HepG2 (cell line): ENCODE results near the gene CAPN15. TPM values are rescaled to one million over a fixed set of nuclear protein-coding genes. Genes with fewer than 3 reads are reported as not detected.

Experiments used
- CHD2 ChIP-seq: IDR thresholded peaks from 2 replicates; pipeline ENCODE4 v1.6.1; 2011; ENCODE audit warnings: low read depth, low read length, improper control_type of control experiment
- ETV6 ChIP-seq: sonication (generic); formaldehyde crosslinking; conservative IDR thresholded peaks from 2 replicates; pipeline ENCODE4 v1.4.0; 2020; ENCODE audit warnings: missing genetic modification reagents
- FOXA3 ChIP-seq: IDR thresholded peaks from 2 replicates; pipeline ENCODE4 v1.6.1; 2016; ENCODE audit warnings: missing genetic modification reagents, missing compliant biosample characterization
- FOXJ3 ChIP-seq: sonication (generic); formaldehyde crosslinking; IDR thresholded peaks from 2 replicates; pipeline ENCODE4 v1.4.0; 2020; ENCODE audit warnings: missing genetic modification reagents, mild to moderate bottlenecking, borderline replicate concordance
- GFI1 ChIP-seq: sonication (generic); formaldehyde crosslinking; IDR thresholded peaks from 2 replicates; pipeline ENCODE4 v1.5.0; 2020; ENCODE audit warnings: missing genetic modification reagents, mild to moderate bottlenecking, borderline replicate concordance
- KDM6A ChIP-seq: IDR thresholded peaks from 2 replicates; pipeline ENCODE4 v1.6.1; 2016; ENCODE audit warnings: low read depth
- NR2C2 ChIP-seq: sonication (generic); formaldehyde crosslinking; IDR thresholded peaks from 2 replicates; pipeline ENCODE4 v1.4.0; 2020; ENCODE audit warnings: missing genetic modification reagents, mild to moderate bottlenecking, moderate library complexity, borderline replicate concordance
- PHF20 ChIP-seq: sonication (generic); formaldehyde crosslinking; IDR thresholded peaks from 2 replicates; pipeline ENCODE4 v1.5.0; 2020; ENCODE audit warnings: mild to moderate bottlenecking, missing genetic modification reagents
- SAP130 ChIP-seq: IDR thresholded peaks from 2 replicates; pipeline ENCODE4 v1.6.1; 2016; ENCODE audit warnings: low read depth
- SP2 ChIP-seq: sonication (generic); formaldehyde crosslinking; IDR thresholded peaks from 2 replicates; pipeline ENCODE4 v1.5.1; 2020; ENCODE audit warnings: mild to moderate bottlenecking, missing genetic modification reagents
- SP4 ChIP-seq: sonication (generic); formaldehyde crosslinking; IDR thresholded peaks from 2 replicates; pipeline ENCODE4 v1.8.1; 2023; ENCODE audit warnings: mild to moderate bottlenecking, missing genetic modification reagents
- TAF15 ChIP-seq: fragments of 200-400 bp; formaldehyde crosslinking; IDR thresholded peaks from one replicate; pipeline ENCODE4 v1.6.1; 2018; ENCODE audit warnings: mild to moderate bottlenecking, low read depth, low read length; ENCODE audit not compliant: poor library complexity, severe bottlenecking
- TOE1 ChIP-seq: sonication (generic); formaldehyde crosslinking; IDR thresholded peaks from 2 replicates; pipeline ENCODE4 v1.4.0; 2020; ENCODE audit warnings: mild to moderate bottlenecking, missing genetic modification reagents
- TRIM24 ChIP-seq: sonication (generic); formaldehyde crosslinking; IDR thresholded peaks from 2 replicates; pipeline ENCODE4 v1.8.0; 2022; ENCODE audit warnings: mild to moderate bottlenecking, missing genetic modification reagents
- WIZ ChIP-seq: sonication (generic); formaldehyde crosslinking; IDR thresholded peaks from 2 replicates; pipeline ENCODE4 v1.5.1; 2020; ENCODE audit warnings: mild to moderate bottlenecking, missing genetic modification reagents
- ZFP36L1 ChIP-seq: sonication (generic); formaldehyde crosslinking; IDR thresholded peaks from 2 replicates; pipeline ENCODE4 v1.8.0; 2022; ENCODE audit warnings: mild to moderate bottlenecking, missing genetic modification reagents, moderate library complexity
- ZFP36L2 ChIP-seq: sonication (generic); formaldehyde crosslinking; IDR thresholded peaks from 2 replicates; pipeline ENCODE4 v1.4.0; 2020; ENCODE audit warnings: missing genetic modification reagents
- ZNF205 ChIP-seq: IDR thresholded peaks from 2 replicates; pipeline ENCODE4 v1.6.1; 2018; ENCODE audit warnings: missing biosample characterization, missing genetic modification reagents
- ZNF232 ChIP-seq: sonication (generic); formaldehyde crosslinking; IDR thresholded peaks from 2 replicates; pipeline ENCODE4 v1.4.0; 2020; ENCODE audit warnings: missing genetic modification reagents, borderline replicate concordance
- ZNF343 ChIP-seq: sonication (generic); formaldehyde crosslinking; IDR thresholded peaks from 2 replicates; pipeline ENCODE4 v1.4.0; 2020; ENCODE audit warnings: mild to moderate bottlenecking, missing genetic modification reagents
- ZNF460 ChIP-seq: sonication (generic); formaldehyde crosslinking; IDR thresholded peaks from 2 replicates; pipeline ENCODE4 v1.5.1; 2020; ENCODE audit warnings: missing genetic modification reagents, mild to moderate bottlenecking, borderline replicate concordance
- ZNF552 ChIP-seq: sonication (generic); formaldehyde crosslinking; IDR thresholded peaks from 2 replicates; pipeline ENCODE4 v1.9.0; 2022; ENCODE audit warnings: missing genetic modification reagents, mild to moderate bottlenecking, borderline replicate concordance
- ZNF574 ChIP-seq: sonication (generic); formaldehyde crosslinking; IDR thresholded peaks from 2 replicates; pipeline ENCODE4 v1.4.0; 2020; ENCODE audit warnings: missing genetic modification reagents
- ZNF598 ChIP-seq: sonication (generic); formaldehyde crosslinking; IDR thresholded peaks from 2 replicates; pipeline ENCODE4 v1.5.1; 2020; ENCODE audit warnings: mild to moderate bottlenecking, missing genetic modification reagents, borderline replicate concordance
- ZNF709 ChIP-seq: sonication (generic); formaldehyde crosslinking; IDR thresholded peaks from 2 replicates; pipeline ENCODE4 v1.5.0; 2020; ENCODE audit warnings: mild to moderate bottlenecking, missing genetic modification reagents
- ZNF839 ChIP-seq: sonication (generic); formaldehyde crosslinking; IDR thresholded peaks from 2 replicates; pipeline ENCODE4 v1.4.0; 2020; ENCODE audit warnings: missing genetic modification reagents, mild to moderate bottlenecking, borderline replicate concordance
- ZSCAN25 ChIP-seq: sonication (generic); formaldehyde crosslinking; IDR thresholded peaks from 2 replicates; pipeline ENCODE4 v1.8.0; 2022; ENCODE audit warnings: mild to moderate bottlenecking, missing genetic modification reagents
- polyA plus RNA-seq, 8 experiments: library from polyadenylated mRNA; depleted of rRNA in 3 of 8; stranded (reverse) in 7 of 8; unstranded in 1 of 8; fragments of >200 nt; fragmentation: Illumina TruSeq in 4 of 8; extraction: Trizol in 4 of 8; gene quantifications; 2 replicates each; pipeline versions ENCODE4 v1.2.1 to v1.2.3, GENCODE V29; 2011 to 2016; ENCODE audit warnings: low read depth in 4 of 8, missing spikeins in 1 of 8, mixed read lengths in 1 of 8; ENCODE audit not compliant: insufficient read depth in 1 of 8
- total RNA-seq, 5 experiments: library from RNA; depleted of rRNA; stranded (reverse); fragments of >200 nt; fragmentation: Illumina TruSeq; extraction: Trizol; gene quantifications; 2 replicates each; pipeline ENCODE4 v1.2.3, GENCODE V29; 2016; ENCODE audit warnings: low read depth in 1 of 5
- TF ChIP-seq, protein P1 (sequence below): sonication (generic); formaldehyde crosslinking; IDR thresholded peaks from 2 replicates; pipeline ENCODE4 v1.4.0; 2020; ENCODE audit warnings: mild to moderate bottlenecking, missing genetic modification reagents

Gene CAPN15
- total and polyA plus RNA-seq, 2 of the 13 experiments (the other 11 are each of a cell fraction or from before 2014, with no cell fraction given), result 14.9 to 24.5 TPM

GRCh38 chr16:527015-527903 is at the start of gene CAPN15 (continued):
- peak; percentile 11; the same call in 1 of the 2 replicates for TF ChIP-seq FOXA3 (CRISPR knock-in tag)
- TF ChIP-seq ZNF839 (CRISPR knock-in tag), result no peak
- 0 out of 2 replicates have a peak, but pooled peaks have one; percentile 22 for TF ChIP-seq ZNF205 (CRISPR knock-in tag)
- peak; percentile 87 for TF ChIP-seq ZNF574 (CRISPR knock-in tag)
- TF ChIP-seq PHF20 (CRISPR knock-in tag), result peak; percentile 48; the same call in 1 of the 2 replicates
- 0 out of 2 replicates have a peak, but pooled peaks have one; percentile 21 for TF ChIP-seq TOE1 (CRISPR knock-in tag)
- TF ChIP-seq ZNF343, result peak; percentile 57; the same call in 1 of the 2 replicates
- peak; percentile 73 for TF ChIP-seq CHD2
- TF ChIP-seq SAP130 (CRISPR knock-in tag), result peak; percentile 75
- no peak for TF ChIP-seq ZNF232 (CRISPR knock-in tag)
- 0 out of 2 replicates have a peak, but pooled peaks have one; percentile 14 for TF ChIP-seq ETV6
- no peak for TF ChIP-seq KDM6A (CRISPR knock-in tag)
- TF ChIP-seq SP4 (CRISPR knock-in tag), result peak; percentile 96
- TF ChIP-seq, protein P1, sequence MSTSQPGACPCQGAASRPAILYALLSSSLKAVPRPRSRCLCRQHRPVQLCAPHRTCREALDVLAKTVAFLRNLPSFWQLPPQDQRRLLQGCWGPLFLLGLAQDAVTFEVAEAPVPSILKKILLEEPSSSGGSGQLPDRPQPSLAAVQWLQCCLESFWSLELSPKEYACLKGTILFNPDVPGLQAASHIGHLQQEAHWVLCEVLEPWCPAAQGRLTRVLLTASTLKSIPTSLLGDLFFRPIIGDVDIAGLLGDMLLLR (CRISPR knock-in tag), result peak; percentile 67; the same call in 1 of the 2 replicates
- TF ChIP-seq WIZ (CRISPR knock-in tag), result no peak
- TF ChIP-seq ZFP36L2 (CRISPR knock-in tag), result no peak
- TF ChIP-seq ZNF598 (CRISPR knock-in tag), result no peak; the same call in 1 of the 2 replicates
- TF ChIP-seq ZNF709, result peak; percentile 48; the same call in 1 of the 2 replicates
- peak; percentile 49; the same call in 1 of the 2 replicates for TF ChIP-seq SP2 (CRISPR knock-in tag)
- TF ChIP-seq ZSCAN25 (CRISPR knock-in tag), result peak; percentile 59; the same call in 1 of the 2 replicates
- no peak for TF ChIP-seq TAF15
- peak; percentile 84 for TF ChIP-seq NR2C2 (CRISPR knock-in tag)
- TF ChIP-seq ZFP36L1 (CRISPR knock-in tag), result 0 out of 2 replicates have a peak, but pooled peaks have one; percentile 6
- TF ChIP-seq TRIM24, result no peak
- peak; percentile 18; the same call in 1 of the 2 replicates for TF ChIP-seq ZNF552
- no peak for TF ChIP-seq ZNF460 (CRISPR knock-in tag)
- TF ChIP-seq FOXJ3 (CRISPR knock-in tag), result no peak
- TF ChIP-seq GFI1, result peak; percentile 16; the same call in 1 of the 2 replicates
